ENCODE data around the gene PAPSS2.

The PAPSS2 gene

DNA sequence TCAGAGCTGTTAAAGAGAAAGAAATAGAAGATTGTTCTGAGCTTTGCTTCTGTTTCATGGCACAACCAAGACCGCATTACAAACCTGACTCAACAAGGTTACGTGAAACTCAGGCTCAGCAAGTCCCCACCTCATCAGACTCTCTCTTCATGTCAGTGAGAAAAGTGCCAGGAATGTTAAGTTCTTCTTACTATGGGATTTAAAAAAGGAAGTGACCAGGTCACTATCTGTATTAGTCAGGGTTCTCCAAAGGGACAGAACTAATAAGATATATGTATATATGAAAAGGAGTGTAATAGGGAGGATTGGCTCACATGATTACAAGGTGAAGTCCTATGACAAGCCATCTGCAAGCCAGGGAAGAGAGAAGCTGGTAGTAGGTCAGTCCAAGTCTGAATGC, 25.4 kb upstream of the PAPSS2 start:
- H3K4me3 ChIP-seq (ENCODE audit: low read depth, low read length) = no peak overlapping the region
- TF ChIP-seq, protein P1, sequence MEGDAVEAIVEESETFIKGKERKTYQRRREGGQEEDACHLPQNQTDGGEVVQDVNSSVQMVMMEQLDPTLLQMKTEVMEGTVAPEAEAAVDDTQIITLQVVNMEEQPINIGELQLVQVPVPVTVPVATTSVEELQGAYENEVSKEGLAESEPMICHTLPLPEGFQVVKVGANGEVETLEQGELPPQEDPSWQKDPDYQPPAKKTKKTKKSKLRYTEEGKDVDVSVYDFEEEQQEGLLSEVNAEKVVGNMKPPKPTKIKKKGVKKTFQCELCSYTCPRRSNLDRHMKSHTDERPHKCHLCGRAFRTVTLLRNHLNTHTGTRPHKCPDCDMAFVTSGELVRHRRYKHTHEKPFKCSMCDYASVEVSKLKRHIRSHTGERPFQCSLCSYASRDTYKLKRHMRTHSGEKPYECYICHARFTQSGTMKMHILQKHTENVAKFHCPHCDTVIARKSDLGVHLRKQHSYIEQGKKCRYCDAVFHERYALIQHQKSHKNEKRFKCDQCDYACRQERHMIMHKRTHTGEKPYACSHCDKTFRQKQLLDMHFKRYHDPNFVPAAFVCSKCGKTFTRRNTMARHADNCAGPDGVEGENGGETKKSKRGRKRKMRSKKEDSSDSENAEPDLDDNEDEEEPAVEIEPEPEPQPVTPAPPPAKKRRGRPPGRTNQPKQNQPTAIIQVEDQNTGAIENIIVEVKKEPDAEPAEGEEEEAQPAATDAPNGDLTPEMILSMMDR (IDR thresholded peaks at IDR 0.05; ENCODE audit: low read depth, low read length) = no peak

DNA sequence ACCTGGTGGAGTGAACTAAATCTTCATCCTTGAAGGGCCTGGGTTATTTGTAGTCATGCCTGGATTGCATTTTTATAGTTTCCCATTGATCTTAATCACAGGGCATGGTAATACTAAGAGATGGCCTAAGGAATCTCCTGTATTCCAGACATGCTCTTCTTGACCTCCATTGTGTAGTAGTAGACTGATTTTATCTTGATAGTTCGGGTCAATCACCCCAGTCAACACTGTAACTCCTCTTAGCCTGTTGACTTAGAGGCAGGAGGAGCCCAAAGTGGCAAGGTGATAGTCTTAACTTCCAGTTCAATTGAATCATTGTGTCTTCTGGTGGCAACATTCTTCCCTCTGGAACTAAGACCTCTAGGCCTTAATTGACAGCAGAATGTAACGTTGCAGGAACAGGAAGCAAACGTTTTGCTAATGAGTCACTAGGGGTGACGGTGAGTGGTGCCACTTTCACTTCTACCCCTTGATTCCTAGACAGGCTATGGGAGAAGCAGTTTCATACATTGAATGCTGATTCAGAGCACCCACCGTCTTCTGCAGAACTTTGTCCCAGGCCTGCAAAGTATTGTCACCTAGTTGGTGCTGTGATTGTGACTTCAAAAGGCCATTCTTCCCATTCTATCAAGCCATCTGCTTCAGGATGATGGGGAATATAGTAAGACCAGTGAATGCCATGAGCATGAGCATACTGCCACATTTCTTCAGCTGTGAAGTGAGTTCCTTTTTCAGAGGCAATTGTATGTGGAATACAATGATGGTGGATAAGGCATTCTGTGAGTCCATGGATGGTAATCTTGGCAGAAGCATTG, 24.0 kb upstream of the PAPSS2 start:
- TF ChIP-seq, protein P1 (IDR thresholded peaks at IDR 0.05; ENCODE audit: low read depth, low read length) = no peak
- H3K4me3 ChIP-seq (ENCODE audit: low read depth, low read length) = no peak overlapping the region

DNA sequence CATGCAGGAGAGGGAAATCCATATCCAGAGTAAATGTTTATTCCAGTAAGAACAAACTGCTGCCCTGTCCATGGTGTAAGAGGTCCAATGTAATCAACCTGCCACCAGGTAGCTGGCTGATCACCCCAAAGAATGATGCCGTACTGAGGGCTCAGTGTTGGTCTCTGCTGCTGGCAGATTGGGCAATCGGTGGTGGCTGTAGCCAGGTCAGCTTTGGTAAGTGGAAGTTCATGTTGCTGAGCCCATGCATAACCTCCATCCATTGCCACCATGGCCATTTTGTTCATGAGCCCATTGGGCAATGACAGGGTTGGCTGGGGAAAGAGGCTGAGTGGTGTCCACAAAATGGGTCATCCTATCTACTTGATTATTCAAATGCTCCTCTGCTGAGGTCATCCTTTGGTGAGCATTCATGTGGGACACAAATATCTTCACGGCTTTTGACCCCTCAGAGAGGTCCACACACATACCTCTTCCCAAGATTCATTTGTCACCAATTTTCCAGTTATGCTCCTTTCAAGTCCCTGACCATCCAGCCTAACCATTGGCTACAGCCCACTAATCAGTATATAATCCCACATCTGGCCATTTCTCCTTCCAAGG, 23.3 kb upstream of the PAPSS2 start:
- TF ChIP-seq, protein P1 (IDR thresholded peaks at IDR 0.05; ENCODE audit: low read depth, low read length) = no peak

DNA sequence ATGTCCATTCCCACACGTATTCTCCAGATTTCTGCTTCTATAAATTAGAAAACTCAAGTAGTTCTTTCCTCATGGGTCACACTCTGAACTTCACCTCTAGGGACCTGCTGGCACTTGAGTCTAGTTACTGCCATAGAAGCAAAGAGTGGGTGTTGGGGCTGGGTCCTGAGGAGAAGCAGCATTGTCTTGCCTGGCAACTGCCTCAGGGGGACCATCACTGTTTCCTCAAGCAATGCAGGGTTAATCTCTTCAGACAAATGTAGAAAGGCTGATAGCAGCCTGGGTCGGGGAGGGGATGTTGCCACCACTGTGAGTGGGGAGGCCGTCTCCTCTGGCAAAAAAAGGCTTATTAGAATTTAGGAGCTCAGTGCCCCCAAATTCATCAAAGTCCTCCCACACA, 20.2 kb upstream of the PAPSS2 start:
- TF ChIP-seq, protein P1 (IDR thresholded peaks at IDR 0.05; ENCODE audit: low read depth, low read length) = no peak
- no peak overlapping the region for H3K4me3 ChIP-seq (ENCODE audit: low read depth, low read length)

More for the DNA sequence above, 23.3 kb upstream of the PAPSS2 start:
- no peak overlapping the region for H3K4me3 ChIP-seq (ENCODE audit: low read depth, low read length)

DNA sequence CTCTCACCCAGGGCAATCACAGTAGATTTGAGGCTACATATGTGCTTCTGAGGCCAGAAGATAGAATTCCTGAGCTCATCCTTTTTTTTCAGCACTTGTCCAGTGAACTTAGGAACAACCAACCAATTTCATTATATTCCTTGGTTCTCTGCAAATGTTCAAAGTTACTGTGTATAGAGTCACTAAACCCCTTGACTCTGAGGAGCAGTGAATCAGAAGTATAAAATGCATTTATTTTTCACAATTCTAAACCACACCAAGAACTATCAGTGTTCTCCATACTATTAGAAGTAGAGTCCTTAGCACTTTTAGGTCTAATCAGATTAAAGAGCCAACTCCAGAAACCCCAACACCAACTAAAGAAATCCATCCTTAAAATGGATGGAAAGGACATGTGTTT, 19.6 kb upstream of the PAPSS2 start:
- TF ChIP-seq, protein P1 (IDR thresholded peaks at IDR 0.05; ENCODE audit: low read depth, low read length) = no peak
- no peak overlapping the region for H3K4me3 ChIP-seq (ENCODE audit: low read depth, low read length)

DNA sequence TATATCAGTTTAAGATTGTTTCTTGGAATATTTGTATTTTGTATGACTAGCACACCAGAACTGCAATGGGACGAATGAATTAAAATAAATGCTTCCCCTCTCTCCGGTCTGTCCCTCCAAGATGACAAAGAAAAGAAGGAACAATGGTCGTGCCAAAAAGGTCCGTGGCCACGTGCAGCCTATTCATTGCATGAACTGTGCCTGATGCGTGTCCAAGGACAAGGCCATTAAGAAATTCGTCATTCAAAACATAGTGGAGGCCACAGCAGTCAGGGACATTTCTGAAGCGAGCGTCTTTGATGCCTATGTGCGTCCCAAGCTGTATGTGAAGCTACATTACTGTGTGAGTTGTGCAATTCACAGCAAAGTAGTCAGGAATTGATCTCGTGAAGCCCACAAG, 17.2 kb upstream of the PAPSS2 start:
- TF ChIP-seq, protein P1 (IDR thresholded peaks at IDR 0.05; ENCODE audit: low read depth, low read length) = no peak
- no peak overlapping the region for H3K4me3 ChIP-seq (ENCODE audit: low read depth, low read length)

DNA sequence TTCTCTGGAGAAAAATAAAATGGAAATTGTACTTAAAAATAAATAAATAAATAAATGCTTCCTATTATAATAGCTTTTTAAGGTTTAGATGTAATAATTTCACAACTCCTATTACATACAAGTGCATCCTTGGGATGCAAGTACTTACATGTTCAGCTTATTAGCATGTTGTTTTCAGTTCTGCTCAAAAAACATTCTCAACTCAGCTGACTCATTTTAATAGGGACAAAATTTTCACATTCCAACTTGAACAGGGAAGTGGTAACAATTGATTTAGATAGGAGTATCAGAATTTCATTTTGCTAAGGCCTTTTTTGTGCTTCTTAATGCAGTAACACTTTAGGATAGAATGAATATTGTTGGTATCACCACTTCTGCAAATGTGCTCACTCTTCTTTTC, 16.7 kb upstream of the PAPSS2 start:
- H3K4me3 ChIP-seq (ENCODE audit: low read depth, low read length) = no peak overlapping the region
- TF ChIP-seq, protein P1 (IDR thresholded peaks at IDR 0.05; ENCODE audit: low read depth, low read length) = no peak

Data from WI38 (cell line).